Natural killer cell (primary cell): ENCODE data around the gene ZNF597. TPM values are rescaled to one million over a fixed set of nuclear protein-coding genes. Genes with fewer than 3 reads are reported as not detected.

Experiments
- ATAC-seq, 3 donors: fragments of 150-1000 bp in 2 of 3; fragments of 200-7000 bp in 1 of 3; cut with Tn5 transposase; 1 replicate in 1 of 3; 2 replicates in 2 of 3; pipeline ENCODE4 v1.10.0; 2021; ENCODE audit warnings: mild to moderate bottlenecking in 2 of 3, moderate library complexity in 2 of 3
- DNase-seq, 2 donors: peaks; one replicate each; pipeline versions ENCODE4 v3.0.0 to v3.0.0-alpha.2; 2013 to 2021; ENCODE audit warnings: mixed read lengths in 1 of 2
- H3K27ac ChIP-seq: one replicate; pipeline ENCODE4 v1.5.1; 2013; ENCODE audit warnings: mild to moderate bottlenecking, low read length
- H3K27me3 ChIP-seq: one replicate; pipeline ENCODE4 v1.6.1; 2013; ENCODE audit warnings: low read length; ENCODE audit not compliant: control insufficient read depth, insufficient read depth
- H3K36me3 ChIP-seq: one replicate; pipeline ENCODE4 v1.6.1; 2013; ENCODE audit warnings: low read length; ENCODE audit not compliant: control insufficient read depth, insufficient read depth
- H3K4me1 ChIP-seq: one replicate; pipeline ENCODE4 v1.6.1; 2013; ENCODE audit warnings: low read length; ENCODE audit not compliant: control insufficient read depth, insufficient read depth
- H3K4me3 ChIP-seq: one replicate; pipeline ENCODE4 v1.5.1; 2013; ENCODE audit warnings: low read length
- H3K9me3 ChIP-seq: one replicate; pipeline ENCODE4 v1.6.1; 2013; ENCODE audit warnings: low read length; ENCODE audit not compliant: control insufficient read depth, insufficient read depth
- H3K27ac Mint-ChIP-seq, 2 donors: one replicate each; pipeline ENCODE4 v1.8.0; 2022; ENCODE audit warnings: mild to moderate bottlenecking in 2 of 2, mixed read lengths in 2 of 2, moderate library complexity in 1 of 2
- H3K27me3 Mint-ChIP-seq, 2 donors: one replicate each; pipeline ENCODE4 v1.8.0; 2022; ENCODE audit warnings: low read depth in 2 of 2, mixed read lengths in 2 of 2
- H3K36me3 Mint-ChIP-seq: one replicate; pipeline ENCODE4 v1.8.0; 2022; ENCODE audit warnings: mixed read lengths
- H3K4me1 Mint-ChIP-seq, 2 donors: one replicate each; pipeline ENCODE4 v1.8.0; 2022; ENCODE audit warnings: mixed read lengths in 2 of 2
- H3K4me3 Mint-ChIP-seq: one replicate; pipeline ENCODE4 v1.8.0; 2022; ENCODE audit warnings: mild to moderate bottlenecking, moderate library complexity, mixed read lengths
- H3K9me3 Mint-ChIP-seq, 2 donors: one replicate each; pipeline ENCODE4 v1.8.0; 2022; ENCODE audit warnings: mixed read lengths in 2 of 2
- WGBS: methylation state at CpG from one replicate; pipeline ENCODE4 v1.1.7; 2013; ENCODE audit warnings: missing lambda C conversion rate; ENCODE audit not compliant: insufficient coverage; 5-methylcytosine and 5-hydroxymethylcytosine counted together
- intact Hi-C: fragments of 100-400 bp; cut with micrococcal nuclease; formaldehyde crosslinking; loops from one replicate; pipeline ENCODE4 v1.14.2; 2022
- total RNA-seq, 4 donors: library from RNA; stranded (reverse); fragments of 120-200 nt in 1 of 4; gene quantifications; one replicate each; pipeline versions ENCODE4 v1.2.3 to v1.2.4, GENCODE V29; 2013 to 2022
- TF ChIP-seq, protein P1 (sequence below): fragments of 200-600 bp; IDR thresholded peaks from one replicate; pipeline ENCODE4 v1.8.0; 2022; ENCODE audit warnings: antibody characterized with exemption

ZNF597 gene
- total RNA-seq, 3 donors from 2014 or later (not counting 1 experiment from before 2014, with no cell fraction given), result 1.8 to 3.5 (median 2.8) TPM

DNA sequence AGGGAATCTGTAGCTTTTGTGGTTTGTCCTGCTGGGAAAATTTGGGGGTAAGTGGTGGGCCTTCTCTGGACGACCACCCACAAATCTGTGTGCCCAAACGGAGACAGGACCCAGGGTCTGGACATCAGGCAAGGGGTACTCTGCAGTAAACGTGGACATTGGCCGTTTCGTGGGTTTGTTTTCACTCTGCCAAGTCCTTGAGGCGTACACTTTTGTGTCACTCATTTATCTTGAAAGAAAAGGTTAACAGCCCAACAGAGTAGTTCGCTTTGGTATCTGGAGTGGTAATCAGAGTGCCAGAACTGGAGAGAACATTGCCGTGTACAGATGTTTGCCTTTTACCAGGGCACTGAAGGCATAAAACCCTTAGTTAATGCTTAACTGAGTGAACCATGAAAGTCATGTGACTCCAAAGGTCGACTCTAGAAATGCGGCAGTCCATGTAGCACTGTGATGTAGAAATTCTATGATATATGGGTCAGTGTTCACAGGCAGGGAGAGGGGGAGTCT, 15.6 kb upstream of the ZNF597 start:
- Mint-ChIP-seq H3K4me3 (peak overlapping the region; percentile 92), H3K36me3 (no peaks in the 10 kb centered on the region), H3K27me3 (no peaks in the 10 kb centered on the region), H3K27ac (peak overlapping the region; percentile 91), H3K9me3 (no peaks in the 10 kb centered on the region), H3K4me1 (peaks cover 44 to 47% of the 10 kb centered on the region in 2 donors)
- TF ChIP-seq, protein P1, sequence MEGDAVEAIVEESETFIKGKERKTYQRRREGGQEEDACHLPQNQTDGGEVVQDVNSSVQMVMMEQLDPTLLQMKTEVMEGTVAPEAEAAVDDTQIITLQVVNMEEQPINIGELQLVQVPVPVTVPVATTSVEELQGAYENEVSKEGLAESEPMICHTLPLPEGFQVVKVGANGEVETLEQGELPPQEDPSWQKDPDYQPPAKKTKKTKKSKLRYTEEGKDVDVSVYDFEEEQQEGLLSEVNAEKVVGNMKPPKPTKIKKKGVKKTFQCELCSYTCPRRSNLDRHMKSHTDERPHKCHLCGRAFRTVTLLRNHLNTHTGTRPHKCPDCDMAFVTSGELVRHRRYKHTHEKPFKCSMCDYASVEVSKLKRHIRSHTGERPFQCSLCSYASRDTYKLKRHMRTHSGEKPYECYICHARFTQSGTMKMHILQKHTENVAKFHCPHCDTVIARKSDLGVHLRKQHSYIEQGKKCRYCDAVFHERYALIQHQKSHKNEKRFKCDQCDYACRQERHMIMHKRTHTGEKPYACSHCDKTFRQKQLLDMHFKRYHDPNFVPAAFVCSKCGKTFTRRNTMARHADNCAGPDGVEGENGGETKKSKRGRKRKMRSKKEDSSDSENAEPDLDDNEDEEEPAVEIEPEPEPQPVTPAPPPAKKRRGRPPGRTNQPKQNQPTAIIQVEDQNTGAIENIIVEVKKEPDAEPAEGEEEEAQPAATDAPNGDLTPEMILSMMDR, result no peak
- Histone ChIP-seq H3K4me1 (peaks cover 40% of the 10 kb centered on the region), H3K4me3 (peak overlapping the region; percentile 49), H3K27me3 (no peaks in the 10 kb centered on the region), H3K36me3 (no peaks in the 10 kb centered on the region), H3K9me3 (no peaks in the 10 kb centered on the region), H3K27ac (peak overlapping the region; percentile 64)
- ATAC-seq (no peak), DNase-seq (peak in 1 of 2 donors; percentile 54)
- intact Hi-C loops, result loop anchor here (1.0 kb wide), 1 partner anchor 41 kb away; no protein-coding TSS in a partner anchor
- 11% methylated on average over 10 of the region's 10 CpGs for WGBS

DNA sequence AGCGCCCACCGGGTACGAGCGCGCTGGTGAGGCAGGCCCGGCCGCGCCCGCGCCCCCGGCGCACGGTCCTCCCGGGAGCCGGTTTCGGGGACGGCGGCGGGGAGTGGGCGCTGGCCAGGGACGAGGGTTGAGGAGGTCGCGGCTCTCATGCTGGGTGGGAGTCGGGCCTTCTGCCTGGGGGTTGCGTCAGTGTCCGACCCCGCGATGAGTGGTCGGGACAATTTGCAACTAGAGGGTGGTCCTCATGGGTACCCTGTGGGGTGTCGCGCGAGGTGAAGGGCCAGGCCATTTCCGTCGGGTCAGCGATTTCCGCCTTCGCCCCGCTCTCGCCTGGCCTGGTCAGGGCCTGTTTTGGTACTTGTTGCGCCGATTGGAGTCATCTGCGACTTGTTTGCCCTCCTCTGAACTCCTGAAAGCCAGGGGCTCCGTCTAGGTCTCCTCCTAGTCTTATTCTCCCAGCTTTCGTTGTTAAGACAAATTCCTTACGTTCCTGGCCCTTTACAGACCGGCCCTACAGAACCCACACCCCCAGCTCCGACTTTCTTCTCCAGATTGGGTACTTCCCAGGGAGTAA, 15.1 kb upstream of the ZNF597 start:
- peak overlapping the region; percentile 92 for H3K4me3 Mint-ChIP-seq
- no peaks in the 10 kb centered on the region for H3K36me3 ChIP-seq
- under 1% methylated on average over 45 of the region's 47 CpGs for WGBS
- TF ChIP-seq, protein P1, result no peak
- H3K9me3 Mint-ChIP-seq, result no peaks in the 10 kb centered on the region
- H3K4me3 ChIP-seq, result peak overlapping the region; percentile 49
- peaks cover 44 to 47% of the 10 kb centered on the region in 2 donors for H3K4me1 Mint-ChIP-seq
- H3K27me3 ChIP-seq, result no peaks in the 10 kb centered on the region
- no peaks in the 10 kb centered on the region for H3K36me3 Mint-ChIP-seq
- intact Hi-C loops, result loop anchor here (1.0 kb wide), 1 partner anchor 42 kb away; no protein-coding TSS in a partner anchor
- H3K4me1 ChIP-seq, result peaks cover 40% of the 10 kb centered on the region
- peak in 1 of 3 donors; percentile 6 for ATAC-seq
- DNase-seq, result peak in 1 of 2 donors; percentile 43
- H3K9me3 ChIP-seq, result no peaks in the 10 kb centered on the region
- H3K27ac ChIP-seq, result peak overlapping the region; percentile 64
- H3K27ac Mint-ChIP-seq, result peak overlapping the region; percentile 91
- H3K27me3 Mint-ChIP-seq, result no peaks in the 10 kb centered on the region

DNA sequence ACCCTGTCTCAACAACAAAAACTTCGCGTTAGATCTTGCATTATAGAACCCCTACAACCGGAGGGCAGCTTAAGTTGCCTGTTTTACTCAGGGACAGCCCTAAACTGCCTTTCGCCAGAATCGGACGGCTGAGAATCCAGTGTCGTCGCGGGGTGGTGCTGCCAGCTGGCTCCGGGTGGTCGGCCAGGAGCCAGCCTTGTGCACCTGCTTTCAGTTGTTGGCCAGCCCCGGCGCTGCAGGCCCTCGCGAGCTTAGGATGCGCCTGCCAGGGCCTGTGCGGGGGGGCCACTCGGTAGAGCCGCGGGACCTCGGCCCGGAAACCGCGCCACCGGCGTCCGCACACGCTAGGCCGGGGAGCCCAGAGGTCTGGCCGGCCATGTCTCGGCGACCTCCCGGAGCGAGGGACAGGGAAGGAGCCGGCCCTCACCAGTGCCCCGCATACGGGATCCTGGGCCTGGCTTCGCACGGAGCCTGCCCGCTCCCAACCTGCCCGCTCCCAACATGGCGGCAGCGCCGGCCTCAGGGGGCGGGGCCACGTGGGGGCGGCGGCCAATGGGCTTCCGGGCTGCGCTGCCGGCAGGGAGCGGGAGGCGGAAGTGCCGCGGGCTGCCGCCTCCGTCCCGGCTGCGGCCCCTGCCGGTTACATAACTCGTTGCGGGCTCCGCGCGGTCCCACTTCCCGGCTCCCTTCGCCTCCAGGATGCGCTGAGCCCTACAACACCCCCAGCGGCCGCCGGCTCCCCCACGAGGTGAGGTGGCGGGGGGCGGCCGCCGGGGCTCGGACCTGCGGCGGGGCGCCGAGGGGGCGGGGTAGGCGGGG, 14.3 kb upstream of the ZNF597 start:
- under 1% methylated on average over 83 of the region's 83 CpGs for WGBS
- no peaks in the 10 kb centered on the region for H3K9me3 Mint-ChIP-seq

More for the DNA sequence above, 14.3 kb upstream of the ZNF597 start:
- Histone ChIP-seq H3K27ac (peak overlapping the region; percentile 85), H3K27me3 (no peaks in the 10 kb centered on the region), H3K9me3 (no peaks in the 10 kb centered on the region), H3K4me1 (peaks cover 40% of the 10 kb centered on the region), H3K4me3 (peak overlapping the region; percentile 66), H3K36me3 (no peaks in the 10 kb centered on the region)
- TF ChIP-seq, protein P1, result peak; percentile 19
- ATAC-seq (peak; percentile 88 to 96 (median 91)), DNase-seq (peak; percentile 89 to 96)
- H3K4me3 Mint-ChIP-seq, result peak overlapping the region; percentile 81
- no peaks in the 10 kb centered on the region for H3K36me3 Mint-ChIP-seq
- H3K27me3 Mint-ChIP-seq, result no peaks in the 10 kb centered on the region
- H3K27ac Mint-ChIP-seq, result peak overlapping the region; percentile 75 to 86
- peaks cover 44 to 47% of the 10 kb centered on the region in 2 donors for H3K4me1 Mint-ChIP-seq
- intact Hi-C loops, result loop anchor here (1.0 kb wide), 4 partner anchors 43 to 193 kb away; partner anchors contain the start of genes ZNF174, ZNF263 and ZSCAN32
